Lower lobe of right lung (tissue), 2 donors: ENCODE results near the gene QRICH1. TPM values are rescaled to one million over a fixed set of nuclear protein-coding genes. Genes with fewer than 3 reads are reported as not detected.

Experiments
- ATAC-seq, 2 donors: fragments of 200-7000 bp; cut with Tn5 transposase; one replicate each; pipeline ENCODE4 v1.9.1; 2020 to 2022; ENCODE audit warnings: mild to moderate bottlenecking in 2 of 2, moderate library complexity in 2 of 2
- DNase-seq: peaks from one replicate; pipeline ENCODE4 v3.0.0-alpha.2; 2020
- H3K27ac ChIP-seq: fragments of 200-600 bp; one replicate; pipeline ENCODE4 v1.8.0; 2022
- H3K27me3 ChIP-seq: fragments of 200-600 bp; one replicate; pipeline ENCODE4 v1.8.0; 2022; ENCODE audit warnings: low read depth
- H3K36me3 ChIP-seq: fragments of 200-600 bp; one replicate; pipeline ENCODE4 v1.8.0; 2022; ENCODE audit warnings: mild to moderate bottlenecking
- H3K4me1 ChIP-seq: fragments of 200-600 bp; one replicate; pipeline ENCODE4 v1.8.0; 2022
- H3K4me3 ChIP-seq: fragments of 200-600 bp; one replicate; pipeline ENCODE4 v1.8.0; 2022; ENCODE audit warnings: mild to moderate bottlenecking
- H3K9me3 ChIP-seq: fragments of 200-600 bp; one replicate; pipeline ENCODE4 v1.8.0; 2022
- intact Hi-C: fragments of 100-400 bp; cut with DNase I; formaldehyde crosslinking; loops from one replicate; pipeline ENCODE4 v1.11.0; 2022
- total RNA-seq: library from RNA; stranded (reverse); fragmentation: NEBNext Ultra II Directional; extraction: Animal tissue kit (Norgen Biotek cat#: 25700); gene quantifications from one replicate; pipeline ENCODE4 v1.2.1, GENCODE V29; 2021
- TF ChIP-seq, protein P1 (sequence below): fragments of 200-600 bp; IDR thresholded peaks from one replicate; pipeline ENCODE4 v1.8.0; 2022; ENCODE audit warnings: antibody characterized with exemption, mild to moderate bottlenecking
- donor health status: DM: no; HTN: yes; CAD: no; lungs with severe emphysema.

QRICH1 gene
- total RNA-seq, 1 donor from 2014 or later, result 85.4 TPM

DNA sequence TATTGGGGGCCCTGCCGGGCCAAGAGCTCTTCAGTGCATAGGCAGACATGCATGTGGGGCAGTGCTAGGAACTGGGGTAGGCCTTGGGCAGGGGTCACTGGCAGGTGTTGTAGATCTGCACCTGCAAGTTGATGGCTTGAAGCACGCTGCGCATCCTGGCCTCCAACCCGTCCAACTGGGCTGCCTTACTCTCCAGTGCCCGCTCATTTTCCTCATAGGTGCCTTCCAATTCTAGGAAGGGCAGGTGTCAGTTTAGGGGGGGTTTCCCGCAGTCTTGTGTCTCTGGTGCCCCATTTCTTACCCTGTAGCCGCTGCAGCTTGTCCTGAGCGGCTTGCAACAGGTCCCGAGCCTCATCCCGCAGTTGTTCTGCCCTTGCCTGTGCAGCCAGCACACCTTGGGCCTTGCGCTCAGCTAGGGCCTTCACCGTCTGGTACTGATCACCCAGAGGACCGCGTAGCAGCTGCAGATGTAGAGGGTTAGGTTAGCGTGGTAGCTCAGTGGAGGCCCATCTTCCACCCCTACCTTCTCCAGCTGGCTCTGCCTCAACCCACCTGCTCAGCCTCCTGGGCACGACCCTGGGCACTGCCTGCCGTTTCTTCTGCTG, 27.4 kb upstream of the QRICH1 start:
- TF ChIP-seq, protein P1, sequence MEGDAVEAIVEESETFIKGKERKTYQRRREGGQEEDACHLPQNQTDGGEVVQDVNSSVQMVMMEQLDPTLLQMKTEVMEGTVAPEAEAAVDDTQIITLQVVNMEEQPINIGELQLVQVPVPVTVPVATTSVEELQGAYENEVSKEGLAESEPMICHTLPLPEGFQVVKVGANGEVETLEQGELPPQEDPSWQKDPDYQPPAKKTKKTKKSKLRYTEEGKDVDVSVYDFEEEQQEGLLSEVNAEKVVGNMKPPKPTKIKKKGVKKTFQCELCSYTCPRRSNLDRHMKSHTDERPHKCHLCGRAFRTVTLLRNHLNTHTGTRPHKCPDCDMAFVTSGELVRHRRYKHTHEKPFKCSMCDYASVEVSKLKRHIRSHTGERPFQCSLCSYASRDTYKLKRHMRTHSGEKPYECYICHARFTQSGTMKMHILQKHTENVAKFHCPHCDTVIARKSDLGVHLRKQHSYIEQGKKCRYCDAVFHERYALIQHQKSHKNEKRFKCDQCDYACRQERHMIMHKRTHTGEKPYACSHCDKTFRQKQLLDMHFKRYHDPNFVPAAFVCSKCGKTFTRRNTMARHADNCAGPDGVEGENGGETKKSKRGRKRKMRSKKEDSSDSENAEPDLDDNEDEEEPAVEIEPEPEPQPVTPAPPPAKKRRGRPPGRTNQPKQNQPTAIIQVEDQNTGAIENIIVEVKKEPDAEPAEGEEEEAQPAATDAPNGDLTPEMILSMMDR, result no peak
- Histone ChIP-seq H3K36me3 (peaks cover 84% of the 10 kb centered on the region), H3K27me3 (no peaks in the 10 kb centered on the region)

DNA sequence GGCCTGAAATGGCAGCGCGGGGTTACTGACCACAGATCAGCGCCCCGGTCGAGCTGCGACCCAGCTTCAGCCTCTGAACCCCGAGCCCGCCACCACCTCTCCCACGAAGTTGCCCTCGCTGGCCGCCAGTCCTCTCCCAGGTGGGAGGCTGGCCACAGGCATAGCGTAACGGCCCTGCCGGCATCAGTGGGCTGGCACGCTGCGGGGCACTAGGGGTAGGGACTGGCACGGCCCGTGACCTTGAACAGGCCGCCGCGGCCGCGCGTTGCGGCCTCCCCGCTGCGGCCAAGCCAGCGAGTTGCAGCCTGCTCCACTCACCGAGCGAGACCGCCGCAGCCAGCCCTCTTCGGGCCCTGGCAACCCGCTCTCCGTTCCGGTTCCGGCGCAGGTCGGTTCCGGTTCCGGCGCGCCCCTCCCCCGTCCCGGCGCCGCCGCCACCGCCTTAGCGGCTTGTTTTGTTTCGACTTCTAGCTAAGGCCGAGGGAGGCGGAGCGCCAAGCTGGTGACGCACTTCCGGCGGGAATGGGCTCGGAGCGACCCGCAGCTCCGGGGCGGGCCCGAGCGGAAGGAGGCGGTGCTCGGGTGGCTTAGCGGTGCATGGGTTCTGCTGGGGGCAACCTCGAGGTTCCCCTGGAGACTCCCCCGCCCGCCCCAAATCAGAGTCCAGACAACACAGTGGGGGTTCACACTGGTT, 26.7 kb upstream of the QRICH1 start, which contains the start of gene USP19:
USP19 (minus strand) TSS at position 386 of the 694 bp plus-strand sequence. CDS start 1,678 bp downstream, outside the sequence.
- peak; percentile 95 to 96 for ATAC-seq
- intact Hi-C loops, result no loop called here
- Histone ChIP-seq H3K9me3 (no peaks in the 10 kb centered on the region), H3K27me3 (no peaks in the 10 kb centered on the region), H3K4me3 (peak within 1 kb of the TSS; percentile 99), H3K4me1 (peaks cover 20% of the 10 kb centered on the region), H3K36me3 (peaks cover 84% of the 10 kb centered on the region), H3K27ac (peak within 1 kb of the TSS; percentile 97)
- TF ChIP-seq, protein P1, result no peak
- peak; percentile 98 for DNase-seq

More for the DNA sequence above, 27.4 kb upstream of the QRICH1 start:
- Histone ChIP-seq H3K27ac (peak overlapping the region; percentile 97), H3K9me3 (no peaks in the 10 kb centered on the region), H3K4me1 (peaks cover 20% of the 10 kb centered on the region), H3K4me3 (peak overlapping the region; percentile 99)
- no peak for DNase-seq
- intact Hi-C loops, result no loop called here
- ATAC-seq, result no peak

DNA sequence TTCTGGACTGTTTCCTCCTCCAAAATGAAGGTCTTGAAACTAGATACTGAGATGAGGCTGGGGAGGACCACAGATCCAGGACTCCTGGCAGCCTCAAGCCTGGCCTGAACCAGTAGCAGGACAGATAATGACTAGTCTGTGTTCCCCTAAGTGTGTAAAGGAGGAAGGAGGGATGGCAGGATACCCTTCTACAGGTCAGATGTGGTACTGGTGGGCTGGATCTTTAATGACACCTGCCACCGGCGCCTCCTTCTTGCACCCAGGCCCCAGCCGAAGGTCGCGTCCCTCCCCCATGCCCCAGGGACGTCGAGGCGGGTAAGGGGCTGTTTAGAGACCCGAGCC, 26.2 kb upstream of the QRICH1 start:
- H3K9me3 ChIP-seq, result no peaks in the 10 kb centered on the region
- TF ChIP-seq, protein P1, result no peak
- peaks cover 84% of the 10 kb centered on the region for H3K36me3 ChIP-seq
- H3K27me3 ChIP-seq, result no peaks in the 10 kb centered on the region
- H3K4me3 ChIP-seq, result peak overlapping the region; percentile 99
- DNase-seq (no peak), ATAC-seq (peak in 1 of 2 donors; percentile 7)
- peaks cover 20% of the 10 kb centered on the region for H3K4me1 ChIP-seq
- intact Hi-C loops, result no loop called here
- peak overlapping the region; percentile 97 for H3K27ac ChIP-seq

DNA sequence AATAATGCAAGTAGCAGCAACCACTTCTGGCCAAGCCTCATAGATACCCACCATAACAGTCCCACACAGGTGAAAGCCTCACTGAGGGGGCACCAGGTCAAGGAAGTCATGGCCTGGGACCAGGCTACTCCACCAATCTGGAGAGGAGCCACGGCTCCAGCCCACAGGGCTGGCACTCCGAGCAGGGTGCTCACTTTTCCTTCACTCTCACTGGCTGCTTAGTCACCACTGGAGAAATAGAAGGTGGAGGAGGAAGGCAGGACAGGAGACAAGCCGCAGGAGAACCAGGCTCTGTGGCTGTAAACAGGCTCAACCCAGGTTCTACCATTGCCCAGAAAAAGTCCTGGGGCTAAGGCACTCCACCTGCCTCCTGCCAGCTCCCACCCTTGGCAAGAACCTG, 25.6 kb upstream of the QRICH1 start:
- Histone ChIP-seq H3K9me3 (no peaks in the 10 kb centered on the region), H3K4me3 (peak overlapping the region; percentile 99), H3K27me3 (no peaks in the 10 kb centered on the region), H3K4me1 (peaks cover 20% of the 10 kb centered on the region), H3K36me3 (peaks cover 84% of the 10 kb centered on the region), H3K27ac (peak overlapping the region; percentile 97)
- TF ChIP-seq, protein P1, result no peak
- intact Hi-C loops, result no loop called here
- no peak for DNase-seq
- no peak for ATAC-seq

DNA sequence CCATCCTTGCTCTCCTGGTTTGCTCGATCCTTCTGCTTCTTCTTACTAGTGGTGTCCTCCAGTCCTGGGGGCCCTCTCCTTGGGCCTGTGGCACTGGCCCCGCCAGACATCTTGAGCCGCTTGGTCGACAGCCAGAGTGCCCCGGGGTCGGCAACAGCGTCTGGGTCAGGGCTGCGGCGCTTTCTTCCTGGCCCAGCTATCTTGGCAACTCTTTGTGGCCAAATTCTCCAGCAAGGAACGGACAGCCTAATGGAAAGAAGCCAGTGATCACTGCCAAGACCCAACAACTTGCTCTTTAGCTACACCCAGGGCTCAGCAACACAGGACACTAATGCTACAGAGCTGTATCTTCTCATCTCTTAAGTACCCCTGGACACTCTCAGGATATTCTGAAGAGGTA, 25.2 kb upstream of the QRICH1 start:
- no peaks in the 10 kb centered on the region for H3K9me3 ChIP-seq
- H3K27ac ChIP-seq, result peak overlapping the region; percentile 97
- no peaks in the 10 kb centered on the region for H3K27me3 ChIP-seq
- DNase-seq (no peak), ATAC-seq (no peak)
- intact Hi-C loops, result no loop called here
- H3K4me3 ChIP-seq, result peak overlapping the region; percentile 99
- peaks cover 84% of the 10 kb centered on the region for H3K36me3 ChIP-seq
- peaks cover 20% of the 10 kb centered on the region for H3K4me1 ChIP-seq
- TF ChIP-seq, protein P1, result no peak
